ENCODE measurements around the gene GRIN3A.
A peak's percentile ranks its signal among the peaks of the same experiment; 100 is the strongest.

Gene GRIN3A

GRCh38 chr9:101705135-101705661 is 33.2 kb downstream of the GRIN3A start:
- peak; percentile 51 for DNase-seq (ENCODE audit: low spot score)

- DNase-seq (ENCODE audit: low spot score) = no peak
These were observed 36.2 kb downstream of the GRIN3A start for GRCh38 chr9:101702257-101702656.

- no peak for DNase-seq (ENCODE audit: low spot score)
These were observed 44.7 kb downstream of the GRIN3A start for GRCh38 chr9:101693546-101694336.

GRCh38 chr9:101691657-101692056 is 46.8 kb downstream of the GRIN3A start:
- DNase-seq (ENCODE audit: low spot score) = no peak

GRCh38 chr9:101689039-101689438 is 49.4 kb downstream of the GRIN3A start:
- DNase-seq (ENCODE audit: low spot score) = no peak

GRCh38 chr9:101684665-101685064 is 53.8 kb downstream of the GRIN3A start:
- no peak for DNase-seq (ENCODE audit: low spot score)

- DNase-seq (ENCODE audit: low spot score) = no peak
These were observed 55.2 kb downstream of the GRIN3A start for GRCh38 chr9:101683236-101683635.

GRCh38 chr9:101677861-101678260 is 60.6 kb downstream of the GRIN3A start:
- peak; percentile 50 for DNase-seq (ENCODE audit: low spot score)

- DNase-seq (ENCODE audit: low spot score) = no peak
These were observed 63.1 kb downstream of the GRIN3A start for GRCh38 chr9:101675341-101675740.

- DNase-seq (ENCODE audit: low spot score) = no peak
These were observed 64.3 kb downstream of the GRIN3A start for GRCh38 chr9:101674165-101674564.

- no peak for DNase-seq (ENCODE audit: low spot score)
These were observed 64.8 kb downstream of the GRIN3A start for GRCh38 chr9:101673642-101674041.

GRCh38 chr9:101671567-101671966 is 66.9 kb downstream of the GRIN3A start:
- DNase-seq (ENCODE audit: low spot score) = no peak

GRCh38 chr9:101668421-101668820 is 70.0 kb downstream of the GRIN3A start:
- DNase-seq (ENCODE audit: low spot score) = no peak

GRCh38 chr9:101664453-101664852 is 74.0 kb downstream of the GRIN3A start:
- DNase-seq (ENCODE audit: low spot score) = peak; percentile 76

- no peak for DNase-seq (ENCODE audit: low spot score)
These were observed 85.8 kb downstream of the GRIN3A start for GRCh38 chr9:101652601-101653175.

GRCh38 chr9:101650142-101650541 is 88.3 kb downstream of the GRIN3A start:
- peak; percentile 84 for DNase-seq (ENCODE audit: low spot score)

GRCh38 chr9:101648493-101648892 is 90.0 kb downstream of the GRIN3A start:
- no peak for DNase-seq (ENCODE audit: low spot score)

- DNase-seq (ENCODE audit: low spot score) = no peak
These were observed 98.4 kb downstream of the GRIN3A start for GRCh38 chr9:101639785-101640665.

- DNase-seq (ENCODE audit: low spot score) = no peak
These were observed 99.1 kb downstream of the GRIN3A start for GRCh38 chr9:101639311-101639710.

- DNase-seq (ENCODE audit: low spot score) = no peak
These were observed 102.2 kb downstream of the GRIN3A start for GRCh38 chr9:101636247-101636646.

GRCh38 chr9:101635473-101635872 is 103.0 kb downstream of the GRIN3A start:
- no peak for DNase-seq (ENCODE audit: low spot score)

GRCh38 chr9:101634741-101635409 is 103.6 kb downstream of the GRIN3A start:
- DNase-seq (ENCODE audit: low spot score) = no peak
